ENCODE measurements around the gene RMND5A. TPM values are rescaled to one million over a fixed set of nuclear protein-coding genes. Genes with fewer than 3 reads are reported as not detected.

RMND5A gene
- polyA plus RNA-seq, 1 of the 3 experiments (the other 2 are of a cell fraction), result 4.3 TPM

DNA sequence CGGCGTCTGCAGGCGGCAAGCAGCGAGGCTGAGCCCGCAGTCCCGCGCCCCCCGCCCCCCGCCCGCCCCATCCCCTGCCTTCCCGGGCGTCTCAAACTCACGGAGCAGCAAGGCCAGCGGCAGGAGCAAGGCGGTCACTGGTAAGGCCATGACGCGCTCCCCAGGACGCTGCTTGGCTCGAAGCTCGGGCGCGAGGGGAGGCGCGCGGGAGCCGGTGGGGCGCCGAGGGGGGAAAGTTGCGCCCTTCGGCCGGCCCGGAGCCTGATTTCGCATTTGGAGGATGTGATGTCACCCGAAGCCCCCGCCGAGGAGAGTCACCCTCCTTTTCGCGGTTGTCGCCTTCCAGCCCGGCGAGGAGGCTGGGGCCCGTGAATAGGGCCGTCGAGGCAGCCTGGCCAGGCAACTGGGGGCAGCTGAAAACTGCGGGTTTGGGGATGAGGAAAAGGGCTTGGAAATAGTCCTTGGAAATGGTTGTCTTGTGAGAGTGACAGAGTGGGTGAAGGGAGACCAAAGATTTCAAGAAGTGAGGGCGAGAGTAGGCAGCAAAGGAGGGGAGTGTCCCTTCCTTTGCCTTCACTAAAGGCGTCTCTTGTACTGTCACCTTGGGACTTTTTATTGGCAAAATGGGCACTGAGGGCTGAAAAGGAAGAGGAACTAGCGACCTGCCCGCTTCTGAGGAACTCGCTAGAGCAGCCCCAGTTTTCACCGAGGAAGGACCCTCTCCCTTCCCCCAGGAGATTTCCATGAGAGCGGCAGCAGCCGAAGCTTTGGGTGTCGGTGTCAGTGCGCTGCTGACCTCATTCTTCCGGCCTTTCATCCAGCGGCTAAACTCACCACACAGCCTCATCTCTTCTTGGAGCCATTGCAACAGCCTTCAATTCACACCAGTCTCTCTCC is 70.8 kb downstream of the RMND5A start, which contains the start of gene CD8A:
Gene CD8A, minus strand, starts transcription at position 238 of the 897 bp plus-strand sequence. Its CDS starts 88 bp downstream, at position 150.
- Histone ChIP-seq H3F3A (replicated peaks; ENCODE audit: insufficient read depth) (no peaks in the 10 kb centered on the region), H3K4me1 (ENCODE audit: control insufficient read depth in 1 of 2, insufficient read depth in 2 of 2, low read depth in 1 of 2, low read length in 1 of 2) (peaks cover 0 to 5% of the 10 kb centered on the region in 2 experiments; a peak in 1 of 4 replicates), H2AFZ (ENCODE audit: low read depth) (no peak within 1 kb of the TSS), H3K9me3 (no peaks in the 10 kb centered on the region), H3K27me3 (ENCODE audit: insufficient read depth) (peaks cover 39% of the 10 kb centered on the region), H3K36me3 (replicated peaks in 1 of 2; ENCODE audit: control insufficient read depth in 1 of 2, insufficient read depth in 2 of 2, low read length in 1 of 2) (no peaks in the 10 kb centered on the region), H4K20me1 (ENCODE audit: insufficient read depth) (no peaks in the 10 kb centered on the region), H3K79me2 (ENCODE audit: insufficient read depth) (no peaks in the 10 kb centered on the region), H3K4me3 (ENCODE audit: low read depth in 2 of 2, low read length in 1 of 2) (peak within 1 kb of the TSS in 1 of 2 experiments; percentile 10; a peak in 1 of 4 replicates), H3K27ac (ENCODE audit: low read depth in 2 of 2, low read length in 1 of 2) (no peak within 1 kb of the TSS), H3K9ac (no peak within 1 kb of the TSS), H3K9me2 (no peaks in the 10 kb centered on the region), H3K4me2 (peak within 1 kb of the TSS; percentile 44; the same call in 1 of the 2 replicates)
- ChIA-PET POLR2A (no interaction called here), CTCF (interaction anchor here (2.3 kb wide), 1 partner anchor 18 kb away, joined by 11 read pairs; no protein-coding TSS in a partner anchor)
- no peak for TF ChIP-seq NFIC (IDR thresholded peaks at IDR 0.05; ENCODE audit: borderline replicate concordance)
- TF ChIP-seq, protein P1, sequence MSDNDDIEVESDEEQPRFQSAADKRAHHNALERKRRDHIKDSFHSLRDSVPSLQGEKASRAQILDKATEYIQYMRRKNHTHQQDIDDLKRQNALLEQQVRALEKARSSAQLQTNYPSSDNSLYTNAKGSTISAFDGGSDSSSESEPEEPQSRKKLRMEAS (IDR thresholded peaks at IDR 0.05; ENCODE audit: low read depth), result no peak
- no peak for TF ChIP-seq TEAD4 (IDR thresholded peaks at IDR 0.05; ENCODE audit: borderline replicate concordance, insufficient read depth)
- TF ChIP-seq RAD21 (IDR thresholded peaks at IDR 0.05; ENCODE audit: low read length), result no peak
- TF ChIP-seq, protein P2, sequence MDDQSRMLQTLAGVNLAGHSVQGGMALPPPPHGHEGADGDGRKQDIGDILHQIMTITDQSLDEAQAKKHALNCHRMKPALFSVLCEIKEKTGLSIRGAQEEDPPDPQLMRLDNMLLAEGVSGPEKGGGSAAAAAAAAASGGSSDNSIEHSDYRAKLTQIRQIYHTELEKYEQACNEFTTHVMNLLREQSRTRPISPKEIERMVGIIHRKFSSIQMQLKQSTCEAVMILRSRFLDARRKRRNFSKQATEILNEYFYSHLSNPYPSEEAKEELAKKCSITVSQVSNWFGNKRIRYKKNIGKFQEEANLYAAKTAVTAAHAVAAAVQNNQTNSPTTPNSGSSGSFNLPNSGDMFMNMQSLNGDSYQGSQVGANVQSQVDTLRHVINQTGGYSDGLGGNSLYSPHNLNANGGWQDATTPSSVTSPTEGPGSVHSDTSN (IDR thresholded peaks at IDR 0.05), result no peak
- WGBS (ENCODE audit: low lambda C conversion rate), result 46% methylated on average over 37 of the region's 57 CpGs
- peak; percentile 72 for DNase-seq

DNA sequence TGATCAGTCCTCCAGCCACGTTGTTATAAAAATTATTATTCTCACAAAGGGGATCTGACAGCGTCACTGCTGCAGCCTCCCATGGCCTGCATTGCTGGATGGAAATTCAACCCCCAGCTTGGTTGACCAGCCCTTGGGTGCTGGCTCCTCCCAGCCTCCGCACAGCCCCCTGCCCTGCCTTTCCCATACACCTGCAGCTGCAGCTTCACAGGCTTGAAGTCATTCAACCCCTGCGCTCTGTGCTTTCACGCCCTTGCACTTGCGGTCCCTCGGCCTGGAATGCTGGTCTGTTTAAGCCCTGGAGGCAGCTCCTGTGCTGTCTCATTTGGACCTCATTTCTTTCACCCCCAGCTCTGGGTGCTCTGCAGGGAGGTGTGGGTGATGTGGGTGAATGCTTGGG is 71.5 kb downstream of the RMND5A start:
- TF ChIP-seq GATA2 (CRISPR knock-in tag; IDR thresholded peaks at IDR 0.05) (no peak), FOXM1 (IDR thresholded peaks at IDR 0.05; ENCODE audit: low read depth) (no peak), EP300 (IDR thresholded peaks at IDR 0.05; ENCODE audit: borderline replicate concordance in 1 of 2, low read depth in 1 of 2, low read length in 1 of 2) (no peak), TAF1 (IDR thresholded peaks at IDR 0.05; ENCODE audit: borderline replicate concordance, low read depth, low read length) (no peak), NRF1 (IDR thresholded peaks at IDR 0.05; ENCODE audit: low read depth, low read length) (no peak)
- TF ChIP-seq, protein P3, sequence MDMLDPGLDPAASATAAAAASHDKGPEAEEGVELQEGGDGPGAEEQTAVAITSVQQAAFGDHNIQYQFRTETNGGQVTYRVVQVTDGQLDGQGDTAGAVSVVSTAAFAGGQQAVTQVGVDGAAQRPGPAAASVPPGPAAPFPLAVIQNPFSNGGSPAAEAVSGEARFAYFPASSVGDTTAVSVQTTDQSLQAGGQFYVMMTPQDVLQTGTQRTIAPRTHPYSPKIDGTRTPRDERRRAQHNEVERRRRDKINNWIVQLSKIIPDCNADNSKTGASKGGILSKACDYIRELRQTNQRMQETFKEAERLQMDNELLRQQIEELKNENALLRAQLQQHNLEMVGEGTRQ (IDR thresholded peaks at IDR 0.05; ENCODE audit: borderline replicate concordance, low read depth, low read length), result no peak
- TF ChIP-seq, protein P4, sequence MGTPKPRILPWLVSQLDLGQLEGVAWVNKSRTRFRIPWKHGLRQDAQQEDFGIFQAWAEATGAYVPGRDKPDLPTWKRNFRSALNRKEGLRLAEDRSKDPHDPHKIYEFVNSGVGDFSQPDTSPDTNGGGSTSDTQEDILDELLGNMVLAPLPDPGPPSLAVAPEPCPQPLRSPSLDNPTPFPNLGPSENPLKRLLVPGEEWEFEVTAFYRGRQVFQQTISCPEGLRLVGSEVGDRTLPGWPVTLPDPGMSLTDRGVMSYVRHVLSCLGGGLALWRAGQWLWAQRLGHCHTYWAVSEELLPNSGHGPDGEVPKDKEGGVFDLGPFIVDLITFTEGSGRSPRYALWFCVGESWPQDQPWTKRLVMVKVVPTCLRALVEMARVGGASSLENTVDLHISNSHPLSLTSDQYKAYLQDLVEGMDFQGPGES (IDR thresholded peaks at IDR 0.05; ENCODE audit: low read depth, low read length), result no peak
- no peaks in the 10 kb centered on the region for H3K79me2 ChIP-seq (ENCODE audit: insufficient read depth)
- H3K27me3 ChIP-seq (ENCODE audit: insufficient read depth), result peaks cover 39% of the 10 kb centered on the region
- no peak overlapping the region for H3K9ac ChIP-seq
- no peak overlapping the region for H3K4me2 ChIP-seq
- ChIA-PET POLR2A (no interaction called here), CTCF (interaction anchor here (1.4 to 1.5 kb wide), 2 partner anchors 11 to 16 kb away, joined by 4 to 7 read pairs; no protein-coding TSS in a partner anchor)
- H3K9me3 ChIP-seq, result no peaks in the 10 kb centered on the region
- no peak overlapping the region for H3K4me3 ChIP-seq (ENCODE audit: low read depth in 2 of 2, low read length in 1 of 2)
- DNase-seq, result peak; percentile 27
- WGBS (ENCODE audit: low lambda C conversion rate), result 72% methylated on average over 7 of the region's 7 CpGs
- no peak overlapping the region for H3K27ac ChIP-seq (ENCODE audit: low read depth in 2 of 2, low read length in 1 of 2)
- H3F3A ChIP-seq (replicated peaks; ENCODE audit: insufficient read depth), result no peaks in the 10 kb centered on the region
- H4K20me1 ChIP-seq (ENCODE audit: insufficient read depth), result no peaks in the 10 kb centered on the region
- H3K9me2 ChIP-seq, result no peaks in the 10 kb centered on the region
- H3K36me3 ChIP-seq (replicated peaks in 1 of 2; ENCODE audit: control insufficient read depth in 1 of 2, insufficient read depth in 2 of 2, low read length in 1 of 2), result no peaks in the 10 kb centered on the region
- no peak overlapping the region for H2AFZ ChIP-seq (ENCODE audit: low read depth)
- peaks cover 0 to 5% of the 10 kb centered on the region in 2 experiments; a peak in 1 of 4 replicates for H3K4me1 ChIP-seq (ENCODE audit: control insufficient read depth in 1 of 2, insufficient read depth in 2 of 2, low read depth in 1 of 2, low read length in 1 of 2)
